WI38 (cell line): ENCODE results near the gene RNF26.
A peak's percentile ranks its signal among the peaks of the same experiment; 100 is the strongest.

ENCODE experiments used
- H3K4me3 ChIP-seq: 2 replicates; pipeline ENCODE4 v1.5.1; 2011; ENCODE audit warnings: low read depth, mild to moderate bottlenecking, control low read depth, low read length
- TF ChIP-seq, protein P1 (sequence below): IDR thresholded peaks from 2 replicates; pipeline ENCODE4 v1.5.1; 2012; ENCODE audit warnings: low read depth, mild to moderate bottlenecking, control low read depth, low read length

The RNF26 gene

DNA sequence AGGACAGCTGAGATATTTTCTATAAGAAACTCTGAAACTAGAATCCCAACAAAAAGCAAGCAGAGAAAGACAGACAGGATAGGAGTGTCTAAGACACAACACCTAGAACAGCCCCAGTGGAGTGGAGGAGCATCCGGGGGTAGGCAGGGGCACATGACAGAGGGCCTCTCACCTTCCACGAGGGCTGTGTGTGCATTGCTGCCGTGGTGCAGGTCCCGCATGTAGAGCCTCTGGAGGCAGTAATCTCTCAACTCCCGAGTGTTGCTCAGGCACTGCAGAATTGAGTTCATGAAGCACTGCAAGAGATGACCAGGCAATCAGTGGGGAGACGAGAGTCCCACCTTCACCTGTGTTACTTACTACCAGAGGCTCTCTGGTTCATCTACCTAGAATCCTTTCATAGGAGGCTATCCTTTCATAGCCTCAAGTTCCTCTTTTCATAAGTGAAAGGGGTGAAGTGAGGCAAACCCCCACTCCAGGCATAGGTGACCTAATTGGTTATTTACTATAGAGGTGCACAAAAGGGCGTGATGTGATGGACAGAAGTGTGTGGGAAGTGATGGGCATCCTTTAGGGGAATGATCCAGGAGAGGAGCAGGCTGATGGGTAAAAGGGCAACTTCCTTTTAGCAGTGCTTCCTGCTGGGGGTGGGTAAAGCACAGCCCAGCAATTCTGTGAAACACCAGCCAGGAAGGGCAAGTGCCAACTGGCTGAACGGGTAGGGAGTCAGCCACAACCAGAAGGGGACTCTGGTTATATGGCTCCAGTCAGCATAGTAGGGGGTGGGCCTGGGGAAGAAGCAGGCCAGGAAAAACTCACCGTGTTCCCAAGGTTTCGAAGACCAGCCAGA is 25.3 kb downstream of the RNF26 start:
- H3K4me3 ChIP-seq, result no peak overlapping the region
- TF ChIP-seq, protein P1, sequence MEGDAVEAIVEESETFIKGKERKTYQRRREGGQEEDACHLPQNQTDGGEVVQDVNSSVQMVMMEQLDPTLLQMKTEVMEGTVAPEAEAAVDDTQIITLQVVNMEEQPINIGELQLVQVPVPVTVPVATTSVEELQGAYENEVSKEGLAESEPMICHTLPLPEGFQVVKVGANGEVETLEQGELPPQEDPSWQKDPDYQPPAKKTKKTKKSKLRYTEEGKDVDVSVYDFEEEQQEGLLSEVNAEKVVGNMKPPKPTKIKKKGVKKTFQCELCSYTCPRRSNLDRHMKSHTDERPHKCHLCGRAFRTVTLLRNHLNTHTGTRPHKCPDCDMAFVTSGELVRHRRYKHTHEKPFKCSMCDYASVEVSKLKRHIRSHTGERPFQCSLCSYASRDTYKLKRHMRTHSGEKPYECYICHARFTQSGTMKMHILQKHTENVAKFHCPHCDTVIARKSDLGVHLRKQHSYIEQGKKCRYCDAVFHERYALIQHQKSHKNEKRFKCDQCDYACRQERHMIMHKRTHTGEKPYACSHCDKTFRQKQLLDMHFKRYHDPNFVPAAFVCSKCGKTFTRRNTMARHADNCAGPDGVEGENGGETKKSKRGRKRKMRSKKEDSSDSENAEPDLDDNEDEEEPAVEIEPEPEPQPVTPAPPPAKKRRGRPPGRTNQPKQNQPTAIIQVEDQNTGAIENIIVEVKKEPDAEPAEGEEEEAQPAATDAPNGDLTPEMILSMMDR, result no peak

DNA sequence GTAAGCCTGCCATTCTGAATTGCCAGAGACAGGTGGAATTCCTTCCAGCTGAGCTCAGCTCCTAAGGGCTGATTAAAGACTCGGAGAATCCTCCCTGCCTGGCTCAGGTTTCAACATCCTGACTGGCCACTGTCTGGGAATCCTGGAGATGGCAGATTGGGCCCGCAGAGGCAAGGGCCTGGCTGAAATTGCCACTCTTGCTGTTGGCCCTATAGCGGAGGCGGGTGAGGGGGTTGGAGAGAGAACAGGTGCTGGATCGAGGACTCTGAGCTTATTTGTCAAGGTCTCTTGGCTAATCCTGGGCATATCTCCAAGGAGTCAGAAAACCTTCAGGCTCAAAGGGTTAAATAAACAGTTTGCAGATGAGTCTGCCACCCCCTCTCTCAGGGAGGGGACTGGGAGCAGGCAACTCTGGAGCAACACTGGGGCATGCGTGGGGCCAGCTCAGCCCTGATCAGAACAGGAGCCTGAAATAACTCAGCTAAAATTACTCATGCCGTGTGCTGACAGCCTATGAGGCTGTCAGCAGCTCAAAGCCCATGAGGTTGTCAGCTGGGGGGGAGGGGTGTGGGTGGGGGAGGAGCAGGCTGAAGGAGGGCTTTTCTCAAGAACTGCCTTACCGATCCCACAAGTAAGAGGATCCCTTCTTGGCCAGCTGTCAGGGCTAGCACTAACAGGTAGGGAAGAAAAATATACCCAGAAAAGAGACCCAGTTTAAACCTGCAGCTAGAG is 26.9 kb downstream of the RNF26 start:
- no peak overlapping the region for H3K4me3 ChIP-seq

DNA sequence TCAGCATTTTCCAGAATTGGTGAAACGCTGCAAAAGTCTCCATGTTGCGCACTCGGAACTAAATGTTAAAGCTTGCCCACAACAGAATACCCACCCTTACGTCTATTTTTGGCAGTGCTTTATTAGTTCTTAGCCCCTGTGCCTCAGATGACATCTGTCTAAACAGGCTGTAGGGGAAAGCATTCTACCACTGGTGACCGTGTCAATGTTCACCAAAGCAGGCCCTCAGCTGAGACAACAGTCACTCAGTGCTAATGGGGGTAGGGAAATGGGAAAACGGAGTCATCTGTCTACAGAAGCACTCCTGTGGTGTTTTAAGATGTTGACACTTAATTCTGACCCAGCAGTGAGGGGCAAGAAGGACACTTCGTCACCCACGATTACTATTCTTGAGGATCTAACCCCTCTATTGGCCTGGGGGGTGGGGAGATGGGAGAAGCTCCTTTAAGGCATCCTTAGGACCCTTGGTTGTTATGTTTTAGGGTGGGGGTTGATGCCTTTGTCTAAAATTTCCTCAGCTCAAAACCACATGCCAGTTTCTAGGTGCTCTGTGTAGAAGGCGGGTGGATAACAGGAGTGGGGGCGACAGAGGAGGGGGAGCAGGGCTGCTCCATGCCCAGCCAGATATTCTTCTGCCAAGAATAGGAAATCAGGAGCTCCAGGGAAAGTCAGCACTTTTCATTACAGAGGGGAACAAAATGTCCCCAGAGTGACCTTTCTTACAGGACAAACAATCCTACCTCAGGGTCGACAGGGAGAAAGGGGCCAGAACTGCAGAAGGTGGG is 27.8 kb downstream of the RNF26 start:
- no peak overlapping the region for H3K4me3 ChIP-seq
- TF ChIP-seq, protein P1, result no peak

More for the DNA sequence above, 26.9 kb downstream of the RNF26 start:
- TF ChIP-seq, protein P1, result no peak

DNA sequence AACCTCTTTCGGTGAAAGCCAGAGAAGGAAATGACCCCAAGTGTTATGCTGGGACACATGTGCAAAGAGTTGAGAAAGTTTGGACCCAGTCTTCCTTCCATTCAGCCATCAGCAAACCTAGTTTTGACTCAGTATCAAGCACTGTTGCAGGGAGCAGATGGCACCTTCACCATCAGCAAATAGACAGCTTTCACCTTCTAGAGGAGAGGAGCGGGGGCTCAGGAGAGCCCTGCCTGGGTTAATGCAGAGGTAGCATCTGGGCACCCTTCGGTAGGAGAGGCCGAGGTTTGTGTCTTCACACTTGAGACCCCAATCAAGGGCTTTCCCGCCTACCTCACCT is 28.4 kb downstream of the RNF26 start:
- no peak overlapping the region for H3K4me3 ChIP-seq
- TF ChIP-seq, protein P1, result no peak

DNA sequence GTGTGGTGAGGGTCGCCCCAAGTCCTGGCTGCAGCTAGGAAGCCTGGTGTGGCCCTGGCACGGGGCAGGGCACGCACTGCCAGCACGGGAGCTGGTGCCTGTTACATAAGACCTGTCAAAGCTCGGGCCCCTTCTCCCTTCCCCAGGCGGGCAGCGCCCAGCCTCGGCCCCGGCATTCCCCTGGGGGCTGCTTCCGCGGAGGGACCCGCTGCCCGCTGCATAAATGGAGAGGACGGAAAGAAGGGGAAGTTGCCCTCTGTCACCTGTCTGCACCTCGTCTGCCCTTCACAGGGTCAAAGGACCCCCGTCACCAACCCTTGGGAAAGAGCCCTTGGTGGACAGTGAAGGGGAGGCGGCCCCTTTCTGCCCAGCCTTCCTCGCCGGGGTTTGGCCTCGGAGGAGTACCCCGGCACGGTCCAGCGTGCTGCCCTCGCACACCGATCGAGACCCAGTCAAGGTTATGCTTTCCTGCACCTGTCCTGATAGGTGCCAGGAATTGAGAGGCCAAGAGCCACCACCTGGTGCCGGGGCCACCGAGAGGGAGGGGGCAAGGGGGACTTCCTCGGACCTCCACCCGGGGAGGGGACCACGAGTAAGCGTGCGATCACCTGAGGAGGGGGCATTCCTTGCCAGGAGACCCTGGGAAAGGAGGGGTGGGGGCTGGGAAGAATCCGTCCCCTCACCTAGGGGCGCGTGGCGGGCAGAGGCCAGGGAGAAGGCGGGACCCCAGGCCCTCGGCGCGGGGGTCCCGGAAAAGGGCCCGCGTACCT is 28.9 kb downstream of the RNF26 start:
- H3K4me3 ChIP-seq, result no peak overlapping the region
- TF ChIP-seq, protein P1, result no peak

DNA sequence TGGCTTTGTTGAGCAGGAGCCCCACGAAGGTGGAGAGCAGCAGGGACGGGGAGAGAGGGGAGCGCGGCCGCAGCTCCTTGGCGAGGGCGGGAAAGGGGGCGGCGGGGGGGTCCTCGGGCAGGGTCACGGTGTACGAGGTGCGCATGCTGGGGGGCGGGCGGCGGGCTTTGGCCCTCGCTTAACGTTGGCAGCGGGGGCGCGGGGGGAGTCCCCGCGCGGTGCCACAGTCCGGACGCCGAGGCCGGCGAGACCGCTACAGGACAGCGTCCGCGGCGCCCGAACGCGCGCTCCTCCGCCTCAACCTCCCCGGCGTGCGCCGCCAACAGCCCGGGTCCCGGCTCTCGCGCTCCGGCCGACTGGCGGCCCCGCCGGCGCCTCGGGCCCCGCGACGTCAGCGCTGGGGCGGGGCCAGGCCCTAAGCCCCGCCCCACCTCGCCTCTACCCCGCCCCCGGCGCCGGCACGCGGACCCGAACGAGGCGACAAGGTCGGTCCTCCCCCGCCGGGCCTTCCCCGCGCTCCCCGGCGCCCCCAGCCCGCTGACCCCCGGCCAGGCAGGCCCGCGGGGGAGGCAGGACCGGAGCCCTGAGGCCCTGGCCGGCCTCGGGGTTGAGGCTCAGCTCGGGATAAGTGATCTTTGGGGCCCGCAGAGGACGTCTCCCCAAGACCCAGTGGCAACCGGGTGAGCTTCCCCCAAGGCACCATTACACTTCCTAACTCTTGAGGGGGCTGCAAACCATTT is 29.7 kb downstream of the RNF26 start:
- peak overlapping the region; percentile 34; the same call in 1 of the 2 replicates for H3K4me3 ChIP-seq
- TF ChIP-seq, protein P1, result no peak
